ENCODE data around the gene TMED9.
"Not testable (repeated sequence)": the region's sequence is repeated elsewhere in the genome, so short reads cannot be mapped to it uniquely, and the experiment has no call there.

The TMED9 gene

GRCh38 chr5:177592010-177592834, at the start of gene TMED9:
Gene TMED9 (plus strand): TSS chr5:177592203. CDS start chr5:177592215, 12 bp downstream.
- peak; percentile 71 to 80 (median 78) for DNase-seq (ENCODE audit: low read depth in 2 of 3, low spot score in 2 of 3)

GRCh38 chr5:177542816-177543465, 49.1 kb upstream of the TMED9 start:
- DNase-seq (ENCODE audit: low read depth in 2 of 3, low spot score in 2 of 3), result no peak

- DNase-seq (ENCODE audit: low read depth in 2 of 3, low spot score in 2 of 3), result no peak
Observed at GRCh38 chr5:177545487-177546257, 46.3 kb upstream of the TMED9 start.

GRCh38 chr5:177546258-177546741, 45.7 kb upstream of the TMED9 start:
- no peak for DNase-seq (ENCODE audit: low read depth in 2 of 3, low spot score in 2 of 3)

- DNase-seq (ENCODE audit: low read depth in 2 of 3, low spot score in 2 of 3), result no peak
Observed at GRCh38 chr5:177547736-177548135, 44.3 kb upstream of the TMED9 start.

GRCh38 chr5:177548495-177548894, 43.5 kb upstream of the TMED9 start:
- no peak for DNase-seq (ENCODE audit: low read depth in 2 of 3, low spot score in 2 of 3)

- no peak for DNase-seq (ENCODE audit: low read depth in 2 of 3, low spot score in 2 of 3)
Observed at GRCh38 chr5:177550122-177550521, 41.9 kb upstream of the TMED9 start.

GRCh38 chr5:177552839-177553455, 39.1 kb upstream of the TMED9 start:
- DNase-seq (ENCODE audit: low read depth in 2 of 3, low spot score in 2 of 3), result no peak

- DNase-seq (ENCODE audit: low read depth in 2 of 3, low spot score in 2 of 3), result peak in 2 of 3 experiments; percentile 8 to 29
Observed at GRCh38 chr5:177553671-177554429, 38.2 kb upstream of the TMED9 start.

GRCh38 chr5:177554474-177555111, 37.4 kb upstream of the TMED9 start, which contains the start of gene FAM193B:
Gene FAM193B (minus strand): TSS chr5:177554563. CDS start chr5:177554458, 105 bp downstream.
- peak; percentile 81 to 91 (median 90) for DNase-seq (ENCODE audit: low read depth in 2 of 3, low spot score in 2 of 3)

- DNase-seq (ENCODE audit: low read depth in 2 of 3, low spot score in 2 of 3), result no peak
Observed at GRCh38 chr5:177555228-177555627, 36.8 kb upstream of the TMED9 start.

GRCh38 chr5:177555665-177556064, 36.3 kb upstream of the TMED9 start:
- no peak for DNase-seq (ENCODE audit: low read depth in 2 of 3, low spot score in 2 of 3)

GRCh38 chr5:177557041-177557647, 34.9 kb upstream of the TMED9 start:
- no peak for DNase-seq (ENCODE audit: low read depth in 2 of 3, low spot score in 2 of 3)

GRCh38 chr5:177557796-177558195, 34.2 kb upstream of the TMED9 start:
- no peak for DNase-seq (ENCODE audit: low read depth in 2 of 3, low spot score in 2 of 3)

- DNase-seq (ENCODE audit: low read depth in 2 of 3, low spot score in 2 of 3), result not testable (repeated sequence)
Observed at GRCh38 chr5:177559446-177559941, 32.5 kb upstream of the TMED9 start.

- no peak for DNase-seq (ENCODE audit: low read depth in 2 of 3, low spot score in 2 of 3)
Observed at GRCh38 chr5:177565046-177565445, 27.0 kb upstream of the TMED9 start.

- no peak for DNase-seq (ENCODE audit: low read depth in 2 of 3, low spot score in 2 of 3)
Observed at GRCh38 chr5:177568326-177568725, 23.7 kb upstream of the TMED9 start.

- no peak for DNase-seq (ENCODE audit: low read depth in 2 of 3, low spot score in 2 of 3)
Observed at GRCh38 chr5:177569894-177570293, 22.1 kb upstream of the TMED9 start.

GRCh38 chr5:177575488-177575887, 16.5 kb upstream of the TMED9 start:
- DNase-seq (ENCODE audit: low read depth in 2 of 3, low spot score in 2 of 3), result no peak

Measured in activated CD8-positive, alpha-beta memory T cell treated with anti-CD3 and anti-CD28 coated beads for 48 hours (primary cell).